ENCODE data around the gene SLC16A4. TPM values are rescaled to one million over a fixed set of nuclear protein-coding genes. Genes with fewer than 3 reads are reported as not detected.
"Not testable (repeated sequence)": the region's sequence is repeated elsewhere in the genome, so short reads cannot be mapped to it uniquely, and the experiment has no call there.

SLC16A4 gene
- total RNA-seq, 2 donors from 2014 or later: 0.79 to 2.0 TPM

GRCh38 chr1:110404401-110404800 is 13.6 kb upstream of the SLC16A4 start:
- no peak for TF ChIP-seq CTCF (IDR thresholded peaks at IDR 0.05)
- DNase-seq: no peak
- peaks cover 6% of the 10 kb centered on the region for H3K4me1 ChIP-seq
- intact Hi-C loops (cut with DNase I): no loop called here
- H3K9me3 ChIP-seq: no peaks in the 10 kb centered on the region
- no peak overlapping the region for H3K9ac ChIP-seq (ENCODE audit: low read depth in 2 of 2, low read length in 2 of 2)
- H3K27ac ChIP-seq: no peak overlapping the region
- H3K4me3 ChIP-seq: no peak overlapping the region
- H3K27me3 ChIP-seq: no peaks in the 10 kb centered on the region
- peaks cover 15% of the 10 kb centered on the region for H3K36me3 ChIP-seq

- no peak for DNase-seq
- no peak for TF ChIP-seq CTCF (IDR thresholded peaks at IDR 0.05)
- intact Hi-C loops (cut with DNase I): no loop called here
- no peak overlapping the region for H3K4me3 ChIP-seq
- H3K9me3 ChIP-seq: no peaks in the 10 kb centered on the region
- no peak overlapping the region for H3K9ac ChIP-seq (ENCODE audit: low read depth in 2 of 2, low read length in 2 of 2)
- peaks cover 15% of the 10 kb centered on the region for H3K36me3 ChIP-seq
- no peaks in the 10 kb centered on the region for H3K27me3 ChIP-seq
- H3K4me1 ChIP-seq: peaks cover 6% of the 10 kb centered on the region
- no peak overlapping the region for H3K27ac ChIP-seq
These were observed 13.0 kb upstream of the SLC16A4 start for GRCh38 chr1:110403805-110404204.

- intact Hi-C loops (cut with DNase I); H3K9ac ChIP-seq (ENCODE audit: low read depth in 2 of 2, low read length in 2 of 2): not testable (repeated sequence)
These were observed 5.6 kb upstream of the SLC16A4 start for GRCh38 chr1:110396259-110396958.

GRCh38 chr1:110394493-110394820 is 3.6 kb upstream of the SLC16A4 start:
- Histone ChIP-seq H3K9me3 (no peaks in the 10 kb centered on the region), H3K9ac (ENCODE audit: low read depth in 2 of 2, low read length in 2 of 2) (no peak overlapping the region), H3K27me3 (no peaks in the 10 kb centered on the region), H3K36me3 (no peaks in the 10 kb centered on the region), H3K4me1 (no peaks in the 10 kb centered on the region), H3K27ac (peak overlapping the region; percentile 7), H3K4me3 (no peak overlapping the region)
- DNase-seq: no peak
- intact Hi-C loops (cut with DNase I): no loop called here
- no peak for TF ChIP-seq CTCF (IDR thresholded peaks at IDR 0.05)

More at GRCh38 chr1:110396259-110396958, 5.6 kb upstream of the SLC16A4 start:
- not testable (repeated sequence) for H3K9me3 ChIP-seq, H3K4me1 ChIP-seq, H3K4me3 ChIP-seq, DNase-seq, H3K36me3 ChIP-seq, H3K27me3 ChIP-seq, H3K27ac ChIP-seq

GRCh38 chr1:110393691-110394492 is 3.1 kb upstream of the SLC16A4 start:
- intact Hi-C loops (cut with DNase I): no loop called here
- Histone ChIP-seq H3K4me1 (no peaks in the 10 kb centered on the region), H3K27me3 (no peaks in the 10 kb centered on the region), H3K27ac (peak overlapping the region; percentile 7), H3K9ac (ENCODE audit: low read depth in 2 of 2, low read length in 2 of 2) (no peak overlapping the region), H3K36me3 (no peaks in the 10 kb centered on the region), H3K9me3 (no peaks in the 10 kb centered on the region), H3K4me3 (no peak overlapping the region)
- TF ChIP-seq CTCF (IDR thresholded peaks at IDR 0.05): no peak
- DNase-seq: peak; percentile 40

- H3K9ac ChIP-seq (ENCODE audit: low read depth in 2 of 2, low read length in 2 of 2): no peak overlapping the region
- H3K4me3 ChIP-seq: no peak overlapping the region
- no peaks in the 10 kb centered on the region for H3K36me3 ChIP-seq
- no peaks in the 10 kb centered on the region for H3K9me3 ChIP-seq
- TF ChIP-seq CTCF (IDR thresholded peaks at IDR 0.05): no peak
- no peaks in the 10 kb centered on the region for H3K4me1 ChIP-seq
- H3K27ac ChIP-seq: peak overlapping the region; percentile 7
- no peak for DNase-seq
- no peaks in the 10 kb centered on the region for H3K27me3 ChIP-seq
- intact Hi-C loops (cut with DNase I): no loop called here
These were observed 2.5 kb upstream of the SLC16A4 start for GRCh38 chr1:110393286-110393685.
